Muscle layer of duodenum (tissue), 2 donors: ENCODE measurements around the gene GNMT.
A peak's percentile ranks its signal among the peaks of the same experiment; 100 is the strongest.
"Not testable (repeated sequence)": the region's sequence is repeated elsewhere in the genome, so short reads cannot be mapped to it uniquely, and the experiment has no call there.

ENCODE experiments used
- H3K27ac ChIP-seq: one replicate; pipeline ENCODE4 v1.7.0; 2013; ENCODE audit warnings: mild to moderate bottlenecking, low read length
- H3K27me3 ChIP-seq: one replicate; pipeline ENCODE4 v1.7.0; 2013; ENCODE audit warnings: low read depth, mild to moderate bottlenecking, control low read depth, low read length
- H3K36me3 ChIP-seq, 2 donors: one replicate each; pipeline ENCODE4 v1.7.0; 2013; ENCODE audit warnings: low read length in 2 of 2, control low read depth in 1 of 2, mild to moderate bottlenecking in 1 of 2; ENCODE audit not compliant: insufficient read depth in 2 of 2, control insufficient read depth in 1 of 2
- H3K4me1 ChIP-seq, 2 donors: one replicate each; pipeline ENCODE4 v1.7.0; 2013; ENCODE audit warnings: low read length in 2 of 2, mild to moderate bottlenecking in 2 of 2, control low read depth in 1 of 2, moderate library complexity in 1 of 2; ENCODE audit not compliant: insufficient read depth in 2 of 2, control insufficient read depth in 1 of 2
- H3K4me3 ChIP-seq, 2 donors: one replicate each; pipeline ENCODE4 v1.7.0; 2013; ENCODE audit warnings: low read length in 2 of 2, low read depth in 1 of 2, mild to moderate bottlenecking in 1 of 2
- H3K9me3 ChIP-seq, 2 donors: one replicate each; pipeline ENCODE4 v1.7.0; 2013; ENCODE audit warnings: low read length in 2 of 2, control low read depth in 1 of 2, mild to moderate bottlenecking in 1 of 2; ENCODE audit not compliant: control insufficient read depth in 1 of 2
- donor health status: healthy.

GNMT gene

GRCh38 chr6:42947950-42948349, 12.6 kb upstream of the GNMT start:
- no peaks in the 10 kb centered on the region for H3K27me3 ChIP-seq
- H3K27ac ChIP-seq: no peak overlapping the region
- peaks cover 0 to 7% of the 10 kb centered on the region in 2 donors for H3K4me1 ChIP-seq
- peaks cover 0 to 5% of the 10 kb centered on the region in 2 donors for H3K36me3 ChIP-seq
- H3K4me3 ChIP-seq: no peak overlapping the region
- no peaks in the 10 kb centered on the region for H3K9me3 ChIP-seq

- Histone ChIP-seq H3K27me3 (no peaks in the 10 kb centered on the region), H3K9me3 (no peaks in the 10 kb centered on the region)
Observed at GRCh38 chr6:42952389-42952788, 8.2 kb upstream of the GNMT start.

GRCh38 chr6:42954405-42954804, 6.1 kb upstream of the GNMT start:
- H3K4me1 ChIP-seq, H3K9me3 ChIP-seq, H3K27me3 ChIP-seq, H3K4me3 ChIP-seq, H3K36me3 ChIP-seq, H3K27ac ChIP-seq: not testable (repeated sequence)

More at GRCh38 chr6:42952389-42952788, 8.2 kb upstream of the GNMT start:
- Histone ChIP-seq H3K4me3 (no peak overlapping the region), H3K4me1 (peaks cover 0 to 7% of the 10 kb centered on the region in 2 donors), H3K36me3 (no peaks in the 10 kb centered on the region), H3K27ac (no peak overlapping the region)

GRCh38 chr6:42958125-42958524, 2.4 kb upstream of the GNMT start:
- Histone ChIP-seq H3K4me1 (peaks cover 4 to 15% of the 10 kb centered on the region in 2 donors), H3K27ac (no peak overlapping the region)

GRCh38 chr6:42959917-42960242, 674 bp upstream of the GNMT start:
- peak overlapping the region; percentile 57 to 74 for H3K4me3 ChIP-seq
- H3K4me1 ChIP-seq: peaks cover 4 to 15% of the 10 kb centered on the region in 2 donors
- no peaks in the 10 kb centered on the region for H3K9me3 ChIP-seq
- H3K36me3 ChIP-seq: peaks cover 5 to 19% of the 10 kb centered on the region in 2 donors
- H3K27ac ChIP-seq: no peak overlapping the region
- no peaks in the 10 kb centered on the region for H3K27me3 ChIP-seq

More at GRCh38 chr6:42958125-42958524, 2.4 kb upstream of the GNMT start:
- H3K9me3 ChIP-seq: no peaks in the 10 kb centered on the region
- no peak overlapping the region for H3K4me3 ChIP-seq
- H3K36me3 ChIP-seq: peaks cover 0 to 9% of the 10 kb centered on the region in 2 donors
- H3K27me3 ChIP-seq: no peaks in the 10 kb centered on the region

GRCh38 chr6:42961020-42961470, 491 bp downstream of the GNMT start:
- H3K36me3 ChIP-seq: peaks cover 7 to 30% of the 10 kb centered on the region in 2 donors

GRCh38 chr6:42962096-42962495, 1.5 kb downstream of the GNMT start:
- H3K9me3 ChIP-seq: no peaks in the 10 kb centered on the region
- H3K36me3 ChIP-seq: peaks cover 7 to 39% of the 10 kb centered on the region in 2 donors
- no peak overlapping the region for H3K4me3 ChIP-seq

More at GRCh38 chr6:42961020-42961470, 491 bp downstream of the GNMT start:
- Histone ChIP-seq H3K27me3 (no peaks in the 10 kb centered on the region), H3K4me1 (peaks cover 4 to 15% of the 10 kb centered on the region in 2 donors), H3K4me3 (peak overlapping the region; percentile 57 to 74), H3K9me3 (no peaks in the 10 kb centered on the region), H3K27ac (no peak overlapping the region)

GRCh38 chr6:42962502-42963178, 2.1 kb downstream of the GNMT start:
- H3K9me3 ChIP-seq: no peaks in the 10 kb centered on the region
- H3K27ac ChIP-seq: no peak overlapping the region
- H3K4me1 ChIP-seq: peaks cover 4 to 15% of the 10 kb centered on the region in 2 donors
- peaks cover 13 to 44% of the 10 kb centered on the region in 2 donors for H3K36me3 ChIP-seq
- no peak overlapping the region for H3K4me3 ChIP-seq
- no peaks in the 10 kb centered on the region for H3K27me3 ChIP-seq

More at GRCh38 chr6:42962096-42962495, 1.5 kb downstream of the GNMT start:
- Histone ChIP-seq H3K4me1 (peaks cover 4 to 15% of the 10 kb centered on the region in 2 donors), H3K27me3 (no peaks in the 10 kb centered on the region), H3K27ac (no peak overlapping the region)

- Histone ChIP-seq H3K27ac (no peak overlapping the region), H3K4me3 (no peak overlapping the region), H3K36me3 (peaks cover 13 to 49% of the 10 kb centered on the region in 2 donors), H3K9me3 (no peaks in the 10 kb centered on the region), H3K27me3 (no peaks in the 10 kb centered on the region), H3K4me1 (peaks cover 4 to 15% of the 10 kb centered on the region in 2 donors)
Observed at GRCh38 chr6:42963179-42963854, 2.8 kb downstream of the GNMT start.

GRCh38 chr6:42963855-42964605, 3.5 kb downstream of the GNMT start:
- H3K36me3 ChIP-seq: peaks cover 13 to 56% of the 10 kb centered on the region in 2 donors

GRCh38 chr6:42966571-42966970, 6.0 kb downstream of the GNMT start:
- no peaks in the 10 kb centered on the region for H3K27me3 ChIP-seq
- no peaks in the 10 kb centered on the region for H3K9me3 ChIP-seq
- no peaks in the 10 kb centered on the region for H3K4me1 ChIP-seq
- H3K27ac ChIP-seq: no peak overlapping the region
- H3K36me3 ChIP-seq: peaks cover 18 to 69% of the 10 kb centered on the region in 2 donors
- H3K4me3 ChIP-seq: no peak overlapping the region

More at GRCh38 chr6:42963855-42964605, 3.5 kb downstream of the GNMT start:
- H3K27me3 ChIP-seq: no peaks in the 10 kb centered on the region
- no peak overlapping the region for H3K27ac ChIP-seq
- H3K9me3 ChIP-seq: no peaks in the 10 kb centered on the region
- H3K4me3 ChIP-seq: no peak overlapping the region
- peaks cover 4 to 15% of the 10 kb centered on the region in 2 donors for H3K4me1 ChIP-seq
